Fibroblast of skin of abdomen (primary cell): Measurements from ENCODE around the gene PLA2G6.
"Not testable (repeated sequence)": the region's sequence is repeated elsewhere in the genome, so short reads cannot be mapped to it uniquely, and the experiment has no call there.

ENCODE experiments used
- DNase-seq: peaks from one replicate; pipeline ENCODE4 v3.0.0-alpha.2; 2013

The PLA2G6 gene

DNA sequence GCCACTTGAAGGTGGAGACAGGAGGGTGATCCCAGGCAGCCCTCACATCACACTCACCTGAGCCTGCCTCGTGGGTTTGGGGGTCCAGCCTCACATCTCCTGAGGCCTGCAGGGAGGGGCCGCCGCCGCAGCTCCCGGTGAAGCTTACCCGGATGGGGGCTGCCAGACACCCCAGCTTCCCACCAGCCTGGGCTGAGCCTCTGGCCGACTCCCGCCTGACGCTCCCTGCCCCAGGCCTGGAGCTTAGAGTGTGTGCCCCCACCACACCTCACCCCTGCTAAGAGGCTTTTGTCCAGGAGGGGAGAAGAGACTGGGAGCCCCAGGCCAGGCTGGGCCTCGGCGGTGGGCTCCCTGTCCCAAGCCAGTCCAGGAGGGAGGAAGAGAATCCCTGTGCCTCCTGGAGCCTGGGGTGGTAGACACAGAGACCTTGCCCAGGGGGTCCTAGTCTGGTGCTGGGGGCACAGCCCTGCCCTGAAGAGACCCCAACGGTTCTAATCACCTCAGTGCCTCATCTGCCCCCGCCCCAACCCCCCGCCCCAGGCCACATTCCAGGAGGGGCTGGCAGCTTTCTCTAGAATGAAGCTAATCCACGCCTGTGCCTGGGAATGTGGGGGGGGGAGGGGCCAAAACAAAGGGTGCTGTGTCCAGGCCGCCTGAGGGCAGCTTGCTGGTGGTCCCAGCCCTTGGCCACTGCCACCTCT lies 97.5 kb downstream of the PLA2G6 start, which contains the start of gene SLC16A8:
Gene SLC16A8 (minus strand): TSS at position 254 of the 701 bp plus-strand sequence. CDS start 1,311 bp downstream, outside the sequence.
- no peak for DNase-seq

DNA sequence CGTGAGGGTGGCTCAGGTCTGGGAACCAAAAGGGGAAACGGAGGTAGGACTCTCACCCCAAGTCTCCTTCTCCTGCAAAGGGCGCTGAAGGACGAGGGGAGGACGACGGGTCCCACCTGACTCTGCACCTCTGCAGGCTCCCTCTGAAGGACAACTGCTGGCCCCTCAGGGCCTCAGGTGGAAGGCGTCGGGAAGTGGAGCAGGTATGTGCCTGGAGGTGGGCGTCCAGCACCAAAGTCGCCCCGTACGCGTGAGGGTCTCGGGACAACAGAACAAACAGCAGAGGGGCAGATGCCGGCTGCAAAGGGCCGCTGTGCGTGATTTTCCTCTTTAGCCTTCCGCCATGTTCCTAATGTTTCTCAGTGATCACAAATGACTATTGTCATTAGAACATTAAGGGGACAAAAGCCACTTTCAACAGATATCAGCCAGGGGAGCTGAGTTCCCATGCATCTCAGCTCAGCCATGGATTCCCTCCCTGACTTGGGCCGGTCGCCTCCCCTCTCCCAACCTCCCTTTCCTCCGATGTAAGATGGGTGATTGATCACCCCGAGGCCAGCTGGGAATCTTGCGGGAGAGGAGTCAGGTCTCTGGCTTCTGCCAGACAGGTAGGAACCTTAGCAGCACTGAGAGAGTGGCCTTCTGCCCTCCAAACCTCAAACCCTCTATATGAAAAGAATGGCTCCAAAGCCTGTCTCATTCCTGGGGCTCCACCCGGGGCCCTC lies 98.5 kb downstream of the PLA2G6 start:
- no peak for DNase-seq

DNA sequence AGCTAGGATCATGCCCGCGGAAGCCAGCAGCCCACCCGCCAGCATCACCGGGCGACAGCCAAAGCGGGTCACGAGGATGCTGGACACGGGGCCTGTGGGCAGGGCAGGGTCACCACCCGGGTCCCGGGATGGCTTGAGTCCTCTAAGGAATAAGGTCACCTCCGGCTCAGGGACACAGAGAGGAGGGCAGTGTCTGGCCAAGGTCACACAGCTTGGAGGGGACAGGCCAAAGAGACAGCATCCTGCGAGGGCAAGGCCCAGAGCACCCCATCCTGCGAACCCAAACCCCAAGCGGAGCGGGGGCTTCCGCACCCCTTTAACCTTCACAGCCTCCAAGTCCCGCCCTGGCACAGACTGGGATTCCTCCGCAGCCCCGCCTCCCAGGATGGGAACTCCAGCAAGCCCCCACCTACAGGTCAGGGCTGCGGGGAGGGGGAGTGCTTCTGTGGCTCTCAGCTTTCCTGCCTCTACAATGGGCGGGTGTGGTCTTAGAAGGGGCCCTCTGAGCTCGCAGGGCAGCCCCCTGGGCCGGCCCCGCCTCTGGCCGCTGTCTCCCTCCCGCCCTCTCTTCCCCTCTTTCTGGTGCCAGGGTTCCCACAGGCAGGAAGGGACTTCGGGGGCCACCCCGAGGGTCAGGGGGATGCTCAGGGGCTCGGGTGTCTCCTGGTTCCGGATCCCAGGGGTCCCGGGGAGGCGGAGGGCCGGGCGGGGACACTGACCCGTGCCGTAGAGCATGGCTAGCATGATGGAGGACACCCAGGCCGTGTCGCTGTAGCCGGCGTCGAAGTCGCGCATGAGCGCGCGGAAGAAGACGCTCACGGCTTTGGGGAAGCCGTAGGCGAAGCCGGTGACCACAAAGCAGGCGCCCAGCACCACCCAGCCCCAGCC lies 99.4 kb downstream of the PLA2G6 start:
- no peak for DNase-seq

DNA sequence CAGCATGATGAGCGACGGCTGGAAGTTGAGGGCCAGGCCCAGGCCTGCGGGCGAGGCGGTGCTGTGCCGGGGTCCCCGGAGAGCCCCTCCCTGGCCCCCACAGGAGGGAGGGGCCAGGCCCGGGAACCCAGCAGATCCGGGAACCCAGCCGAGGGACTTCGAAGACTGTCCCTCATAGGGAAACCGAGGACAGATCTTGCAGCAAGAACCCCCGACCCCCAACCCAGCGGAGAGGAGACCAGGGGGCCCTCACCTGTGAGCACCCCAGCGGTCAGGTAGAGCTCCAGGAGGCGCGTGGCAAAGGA lies 100.0 kb downstream of the PLA2G6 start:
- no peak for DNase-seq

DNA sequence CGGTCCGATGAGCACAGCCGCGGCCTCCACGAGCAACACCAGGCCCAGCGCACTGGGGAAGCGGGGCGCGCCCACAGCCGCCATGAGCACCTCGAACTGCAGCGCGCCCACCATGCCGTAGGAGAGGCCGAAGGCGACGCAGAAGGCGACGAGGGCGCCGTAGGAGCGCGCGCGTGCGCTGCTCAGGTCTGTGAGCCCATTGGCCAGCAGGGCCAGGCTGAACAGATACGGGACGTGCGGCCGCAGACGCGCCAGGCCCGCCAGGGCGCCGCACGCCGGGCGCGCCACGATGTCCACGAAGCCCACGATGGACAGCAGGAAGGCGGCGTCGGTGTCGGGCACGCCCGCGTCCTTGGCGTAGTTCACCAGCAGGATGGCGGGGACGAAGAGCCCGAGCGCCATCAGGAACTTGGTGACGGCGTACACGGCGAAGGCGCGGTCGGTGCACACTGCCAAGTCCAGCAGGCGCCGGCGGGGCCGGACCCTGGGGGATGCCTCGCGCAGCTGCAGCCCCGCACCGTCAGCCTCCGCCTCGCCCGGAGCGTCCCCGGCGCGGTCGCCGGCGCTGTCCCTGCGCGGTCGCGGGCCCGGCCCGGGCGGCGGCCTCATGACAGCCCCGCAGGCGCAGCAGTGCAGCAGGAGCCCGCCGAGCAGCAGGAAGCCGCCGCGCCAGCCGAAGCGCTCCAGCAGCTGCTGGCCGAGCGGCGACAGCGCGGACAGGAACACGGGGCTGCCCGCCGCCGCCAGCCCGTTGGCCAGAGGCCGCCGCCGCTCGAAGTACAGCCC lies 100.6 kb downstream of the PLA2G6 start:
- DNase-seq: peak; percentile 52

DNA sequence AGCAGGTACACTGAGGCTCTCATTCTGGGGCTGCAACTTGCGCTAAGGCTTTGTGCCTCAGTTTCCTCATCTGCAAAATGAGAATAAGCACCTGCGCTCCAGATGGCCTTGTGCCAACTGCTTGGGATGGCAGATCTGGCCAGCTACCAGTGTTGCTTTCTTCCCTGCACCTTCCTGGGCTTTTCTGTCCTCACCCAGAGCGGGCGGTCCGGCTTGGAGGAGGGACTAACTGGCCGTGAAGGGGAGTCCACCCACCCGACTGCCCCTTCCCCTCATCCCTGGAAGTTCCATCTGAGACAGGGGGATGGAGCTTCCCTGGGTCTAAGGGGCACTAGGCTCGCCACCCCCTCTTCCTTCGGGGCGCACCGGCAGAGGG lies 101.2 kb downstream of the PLA2G6 start:
- DNase-seq: no peak

DNA sequence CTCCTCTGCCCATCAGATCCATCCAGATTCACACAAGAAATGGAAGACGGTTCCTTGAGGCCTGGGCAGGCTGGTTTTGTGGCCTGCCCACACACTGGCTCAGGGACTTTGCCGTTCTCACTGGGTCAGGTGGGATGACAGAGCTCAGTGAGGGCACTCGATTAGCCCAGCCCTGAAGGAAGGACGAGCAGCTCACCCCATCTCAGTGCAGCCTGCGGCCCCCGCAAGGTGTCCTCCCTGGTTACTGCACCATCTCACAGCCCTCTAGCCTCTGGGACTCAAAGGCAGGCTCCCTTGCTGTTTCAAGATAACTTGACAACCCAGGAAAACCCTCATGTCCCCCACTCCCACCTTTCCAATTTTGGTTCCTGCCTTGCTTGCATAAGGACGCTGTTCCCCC lies 101.8 kb downstream of the PLA2G6 start:
- DNase-seq: no peak

DNA sequence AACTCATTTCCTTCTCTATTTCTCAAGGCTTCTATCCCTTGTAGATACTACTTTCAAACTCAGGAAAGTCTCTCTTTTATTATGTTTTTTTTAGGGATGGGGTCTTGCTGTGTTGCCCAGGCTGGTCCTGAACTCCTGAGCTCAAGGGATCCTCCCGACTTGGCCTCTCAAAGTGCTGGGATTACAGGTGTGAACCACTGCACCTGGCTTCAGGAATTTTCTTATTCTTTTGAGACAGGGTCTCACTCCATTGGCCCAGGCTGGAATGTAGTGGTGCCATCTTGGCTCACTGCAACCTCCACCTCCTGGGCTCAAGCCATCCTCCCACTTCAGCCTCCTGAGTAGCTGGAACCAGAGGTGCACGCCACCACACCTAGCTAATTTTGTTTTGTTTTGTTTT lies 102.4 kb downstream of the PLA2G6 start:
- DNase-seq: not testable (repeated sequence)

DNA sequence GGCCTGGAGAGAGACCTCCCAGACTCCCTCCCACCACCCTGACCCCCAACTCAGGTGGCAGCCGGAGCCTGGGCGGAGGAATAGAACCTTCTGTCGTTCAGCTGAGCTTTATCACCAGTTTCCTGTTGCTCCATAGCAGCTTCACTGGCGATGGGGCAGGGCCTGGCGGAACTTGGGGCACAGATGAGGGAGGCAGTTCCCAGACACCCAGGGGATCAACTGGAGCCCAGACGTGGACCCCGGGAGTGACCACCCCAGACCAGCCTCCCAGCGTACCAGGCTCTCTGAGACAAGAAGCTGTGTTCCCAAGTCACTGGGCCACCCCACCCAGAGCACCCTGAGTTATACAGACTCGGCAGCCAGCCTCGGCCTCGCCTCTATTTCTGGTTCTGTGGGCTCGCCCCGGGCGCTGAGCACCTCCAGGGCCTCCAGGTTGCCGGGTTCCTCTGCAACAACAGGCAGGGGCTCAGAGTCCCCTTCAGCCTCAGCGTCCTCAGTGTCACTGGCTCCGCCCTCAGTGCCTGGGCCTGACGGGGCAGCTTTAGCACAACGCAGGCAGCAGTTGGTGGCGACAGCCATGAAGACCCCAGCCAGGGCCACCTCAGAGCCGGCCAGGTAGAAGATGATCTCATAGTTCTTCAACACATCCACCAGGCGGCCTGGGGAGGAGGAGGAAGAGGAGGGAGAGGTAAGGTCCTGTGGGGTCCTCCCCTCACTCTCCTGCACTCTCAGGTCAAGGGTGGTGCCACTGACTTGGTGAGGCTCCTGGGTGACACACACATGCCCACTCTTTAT lies 103.4 kb downstream of the PLA2G6 start:
- no peak for DNase-seq

DNA sequence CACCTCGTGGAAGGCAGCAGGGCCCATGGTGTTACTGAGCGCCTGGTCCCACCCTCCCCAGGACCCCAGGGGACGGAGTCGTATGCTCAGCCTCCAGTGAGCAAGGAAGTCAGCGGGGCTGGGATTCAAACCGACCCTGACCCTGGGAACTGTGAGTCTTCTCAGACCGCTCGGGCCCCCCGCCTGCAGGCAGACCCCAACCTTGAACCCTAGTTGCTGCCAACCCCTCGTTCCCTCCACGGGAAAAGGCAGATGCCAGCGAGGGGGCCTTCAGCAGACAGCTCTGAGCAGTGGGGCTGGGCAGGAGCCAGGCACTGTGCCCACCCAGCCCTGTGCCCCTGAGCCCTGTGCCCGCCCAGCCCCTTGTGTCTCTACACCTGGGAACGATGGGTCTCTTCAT lies 104.0 kb downstream of the PLA2G6 start:
- no peak for DNase-seq

DNA sequence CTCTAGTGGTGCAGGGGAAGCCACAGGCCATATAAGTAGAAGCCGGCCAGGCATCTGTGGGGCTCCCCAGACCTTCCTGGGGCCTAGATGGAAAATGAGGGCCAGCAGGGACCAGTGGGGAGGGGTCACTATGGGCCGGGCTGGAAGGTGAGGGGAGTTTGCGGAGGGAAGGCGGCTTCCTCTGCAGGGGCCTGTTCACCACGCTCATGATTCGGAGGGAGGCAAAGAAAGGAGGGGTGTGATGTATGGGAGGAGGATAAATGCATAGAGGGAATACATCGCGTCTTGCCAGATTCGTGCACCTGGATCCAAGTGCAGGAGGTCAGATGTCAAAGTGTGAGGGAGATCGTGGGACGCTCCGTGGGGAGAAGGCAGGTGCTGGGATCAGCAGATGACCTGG lies 104.5 kb downstream of the PLA2G6 start:
- no peak for DNase-seq

DNA sequence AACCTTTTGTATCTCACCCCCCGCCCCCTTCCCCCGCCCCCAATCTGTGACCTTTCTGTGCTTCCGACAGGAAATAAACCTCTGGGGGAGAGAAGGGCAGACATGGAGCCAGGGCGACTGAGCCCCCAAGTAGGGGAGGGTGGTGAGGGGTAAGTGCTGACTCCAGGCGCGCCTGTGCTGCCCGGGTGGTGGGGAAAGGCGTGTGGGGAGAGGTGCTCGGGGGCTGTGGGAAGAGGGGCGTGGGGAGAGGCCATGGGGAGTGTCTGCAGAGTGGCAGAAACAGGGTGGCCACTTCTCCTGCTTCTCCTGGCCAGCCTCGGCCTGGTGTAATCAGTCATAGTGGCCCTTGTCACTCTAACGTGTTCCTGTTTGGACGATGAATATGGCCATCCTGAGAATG lies 105.7 kb downstream of the PLA2G6 start:
- DNase-seq: no peak

DNA sequence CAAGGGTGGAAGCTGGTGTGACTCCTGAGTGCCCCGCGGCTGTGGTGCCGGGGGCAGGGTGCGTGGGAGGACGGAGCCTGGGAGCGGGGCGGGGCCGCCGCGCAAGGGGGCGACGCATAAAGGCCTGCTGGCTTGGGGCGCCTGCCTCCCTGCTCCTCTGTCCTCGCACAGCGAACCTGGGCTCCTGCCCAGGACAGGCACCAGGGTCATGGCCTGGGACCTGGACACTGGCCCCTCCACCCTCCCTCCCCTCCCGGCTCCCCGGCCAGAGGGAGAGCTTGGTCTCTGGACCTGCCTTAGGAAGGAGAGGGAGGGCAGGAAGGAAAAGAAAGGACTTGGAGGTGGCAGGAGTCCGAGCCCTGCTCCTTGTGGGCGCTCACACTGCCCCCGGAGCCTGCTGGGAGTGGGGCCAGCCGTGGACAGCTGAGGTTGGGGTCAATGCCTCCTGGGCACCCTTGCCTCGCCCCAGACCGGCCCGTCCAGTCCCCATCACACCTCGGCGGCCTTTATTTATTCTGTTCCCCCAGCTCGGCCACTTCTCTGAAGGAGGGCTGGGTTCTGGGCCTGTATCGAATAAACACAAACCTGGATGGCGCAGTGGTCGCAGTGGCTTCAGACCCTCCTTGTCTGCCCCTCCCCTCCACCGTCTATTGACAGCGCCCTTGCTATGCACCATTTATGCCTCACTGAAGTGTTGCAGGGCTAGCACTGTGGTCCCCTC lies 106.4 kb downstream of the PLA2G6 start:
- DNase-seq: no peak

DNA sequence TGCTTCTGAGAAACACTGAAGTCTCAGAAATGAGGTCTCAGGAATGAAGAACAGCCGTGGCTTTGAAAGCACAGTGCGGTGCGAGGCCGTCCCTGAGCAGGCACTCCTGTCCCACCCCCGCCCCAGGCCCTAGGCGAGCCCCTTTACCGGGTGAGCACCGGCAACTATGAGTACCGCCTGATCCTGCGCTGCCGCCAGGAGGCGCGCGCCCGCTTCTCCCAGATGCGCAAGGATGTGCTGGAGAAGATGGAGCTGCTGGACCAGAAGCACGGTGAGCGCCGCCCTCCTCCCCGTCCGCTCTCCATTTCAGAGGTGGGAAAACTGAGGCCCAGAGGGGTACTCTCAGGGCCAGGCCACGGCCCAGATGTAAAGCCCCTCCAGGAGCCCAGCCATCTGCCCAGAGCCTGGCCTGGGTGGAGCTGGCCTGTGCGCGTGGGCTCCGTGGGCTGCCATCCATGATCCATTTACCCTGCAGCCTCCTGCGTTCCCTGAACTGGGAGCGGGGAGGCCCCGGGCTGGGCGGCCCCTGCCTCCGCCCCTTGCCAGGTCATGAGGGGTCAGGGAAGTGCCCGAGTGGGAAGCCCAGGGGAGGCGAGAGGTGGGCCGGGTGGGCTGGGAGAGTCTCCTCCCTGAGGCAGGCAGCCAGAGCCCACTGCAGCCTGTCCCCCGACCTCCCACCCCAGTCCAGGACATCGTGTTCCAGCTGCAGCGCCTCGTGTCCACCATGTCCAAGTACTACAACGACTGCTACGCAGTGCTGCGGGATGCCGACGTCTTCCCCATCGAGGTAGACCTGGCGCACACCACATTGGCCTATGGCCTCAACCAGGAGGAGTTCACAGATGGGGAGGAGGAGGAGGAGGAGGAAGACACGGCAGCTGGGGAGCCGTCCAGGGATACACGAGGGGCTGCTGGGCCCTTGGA lies 107.2 kb downstream of the PLA2G6 start:
- DNase-seq: peak; percentile 42

DNA sequence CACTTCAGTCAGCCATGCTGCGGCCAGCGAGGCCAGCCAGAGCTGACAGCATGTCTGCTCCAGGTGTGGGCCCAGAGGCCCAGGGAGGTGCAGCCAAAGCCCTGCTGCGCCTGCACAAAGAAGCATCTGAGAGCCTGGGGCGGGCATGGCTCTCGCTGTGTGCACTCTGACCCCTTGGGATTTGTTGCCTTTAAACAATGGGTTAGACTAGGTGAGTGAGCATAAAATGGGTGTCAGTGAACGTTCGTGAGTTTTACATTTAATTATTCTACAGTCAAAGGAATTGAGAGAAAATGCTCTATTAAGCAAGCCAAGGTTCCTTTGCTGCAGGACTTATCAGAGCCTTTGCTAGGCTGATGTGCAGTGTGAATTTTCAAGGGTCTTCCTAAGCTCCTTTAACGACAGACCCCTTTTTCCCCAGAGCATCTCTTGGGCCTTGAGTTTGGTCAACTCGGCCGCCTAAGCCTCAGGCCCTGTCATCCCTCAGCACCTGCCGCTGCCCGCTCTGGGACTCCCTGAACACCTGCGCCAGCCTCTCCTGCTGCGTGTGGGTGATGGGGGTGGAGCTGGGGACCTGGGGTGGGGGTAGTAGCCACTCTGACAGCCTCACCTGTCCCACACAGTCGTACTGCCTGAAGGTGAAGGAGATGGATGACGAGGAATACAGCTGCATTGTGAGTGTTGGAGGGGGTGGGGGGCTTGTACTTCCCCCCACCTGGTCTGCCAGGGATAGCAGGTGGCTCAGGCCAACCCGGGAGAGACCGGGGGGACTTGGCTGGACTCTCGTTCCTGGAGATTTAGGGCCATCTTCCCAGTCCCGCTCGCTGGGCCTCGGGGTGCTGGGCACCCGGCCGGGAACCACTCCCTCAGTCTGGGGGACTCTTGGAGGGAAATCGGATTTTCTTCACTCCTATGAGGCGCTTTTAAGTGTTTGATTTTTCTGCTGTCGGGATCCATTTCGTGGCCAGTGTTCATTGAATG lies 108.2 kb downstream of the PLA2G6 start:
- DNase-seq: no peak

DNA sequence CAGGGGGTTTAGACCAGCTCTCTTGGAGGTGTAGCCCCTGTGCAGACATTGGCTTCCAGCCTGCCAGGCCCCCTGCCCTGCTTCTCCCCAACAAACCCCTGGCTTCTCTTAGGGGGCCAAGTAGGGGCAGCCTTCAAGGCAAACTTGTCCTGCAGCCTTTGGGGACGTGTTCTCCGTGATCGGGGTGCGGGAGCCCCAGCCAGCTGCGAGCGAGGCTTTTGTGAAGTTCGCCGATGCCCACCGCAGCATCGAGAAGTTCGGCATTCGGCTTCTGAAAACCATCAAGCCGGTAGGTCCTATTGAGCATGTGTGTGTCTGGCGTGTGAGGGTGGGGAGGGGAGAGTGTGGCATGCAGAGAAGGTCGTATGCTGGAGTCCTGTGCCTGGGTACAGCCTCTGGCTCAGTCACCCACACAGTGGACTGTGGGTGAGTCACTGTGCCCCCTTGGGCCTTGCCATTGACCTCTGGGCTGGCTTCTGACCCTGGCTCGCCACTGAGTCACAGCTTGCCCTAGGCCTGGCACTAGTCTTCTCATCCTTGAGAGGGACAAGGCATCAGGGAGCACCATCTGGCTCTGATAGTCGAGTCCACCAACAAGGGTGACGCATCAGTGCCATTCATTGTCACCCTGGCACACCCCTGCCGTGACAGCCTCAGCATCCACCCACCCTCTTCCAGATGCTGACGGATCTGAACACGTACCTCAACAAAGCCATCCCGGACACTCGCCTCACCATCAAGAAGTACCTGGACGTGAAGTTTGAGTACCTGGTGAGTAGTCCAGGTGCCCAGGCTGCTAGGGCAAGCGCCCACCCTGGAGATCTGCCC lies 109.1 kb downstream of the PLA2G6 start:
- DNase-seq: no peak

DNA sequence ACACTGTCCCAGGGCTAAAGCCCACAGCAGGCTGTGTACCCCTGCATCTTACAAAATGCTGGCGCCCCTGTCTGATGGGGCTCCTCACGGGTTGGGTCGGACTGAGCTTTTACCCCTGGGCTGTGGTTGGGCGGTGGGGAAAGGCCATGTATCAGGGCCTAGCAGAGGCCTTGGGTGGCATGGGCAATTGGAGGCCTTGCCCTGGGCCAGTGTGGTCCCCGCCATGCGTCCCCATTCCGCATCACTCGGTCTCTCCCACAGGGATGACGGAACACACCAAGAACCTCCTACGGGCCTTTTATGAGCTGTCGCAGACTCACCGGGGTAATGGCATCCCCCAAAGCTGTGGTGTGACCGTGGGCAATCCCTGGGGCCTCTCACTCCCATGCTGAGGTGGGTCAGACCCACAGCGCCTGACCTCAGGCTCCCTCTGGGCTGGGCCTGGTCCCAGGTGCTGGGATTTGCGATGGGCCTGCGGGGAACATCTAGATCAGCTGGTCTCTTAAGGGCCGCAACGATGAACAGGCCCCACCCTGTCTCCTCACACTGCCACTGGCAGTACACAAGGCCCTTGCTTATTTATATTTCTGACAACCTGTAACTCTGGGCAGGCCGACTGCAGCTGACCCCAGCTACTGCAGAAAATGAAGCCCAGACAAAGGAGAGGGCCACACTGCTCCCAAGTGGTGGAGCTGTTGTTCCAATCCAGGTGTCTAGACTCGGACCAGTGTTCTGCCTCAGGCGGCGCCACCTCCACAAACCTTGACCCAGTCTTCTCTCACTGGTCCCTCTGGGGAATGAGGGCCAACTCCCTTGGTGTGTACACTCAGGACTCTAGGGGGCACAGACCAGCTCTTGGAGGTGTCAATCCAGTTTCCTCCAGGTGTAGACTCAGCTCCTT lies 110.0 kb downstream of the PLA2G6 start:
- DNase-seq: no peak
